Suprapubic skin (tissue), 4 donors: Measurements from ENCODE around the gene INPP5B. TPM values are rescaled to one million over a fixed set of nuclear protein-coding genes. Genes with fewer than 3 reads are reported as not detected.

Source experiments
- DNase-seq, 2 donors: peaks; one replicate each; pipeline ENCODE4 v3.0.0-alpha.2; 2019; ENCODE audit warnings: low spot score in 2 of 2
- H3K27ac ChIP-seq: fragments of 200-600 bp; sonication (generic); one replicate; pipeline ENCODE4 v1.5.1; 2019
- H3K27me3 ChIP-seq: fragments of 200-600 bp; sonication (generic); one replicate; pipeline ENCODE4 v1.5.1; 2019
- H3K36me3 ChIP-seq: fragments of 200-600 bp; sonication (generic); one replicate; pipeline ENCODE4 v1.5.1; 2019
- H3K4me1 ChIP-seq: fragments of 200-600 bp; sonication (generic); one replicate; pipeline ENCODE4 v1.5.1; 2019
- H3K4me3 ChIP-seq: fragments of 200-600 bp; sonication (generic); one replicate; pipeline ENCODE4 v1.5.1; 2019; ENCODE audit warnings: mild to moderate bottlenecking
- H3K9me3 ChIP-seq: fragments of 200-600 bp; sonication (generic); one replicate; pipeline ENCODE4 v1.5.1; 2019
- EP300 ChIP-seq: sonication (generic); formaldehyde crosslinking; IDR thresholded peaks from one replicate; pipeline ENCODE4 v1.6.1; 2017; ENCODE audit warnings: antibody characterized with exemption
- POLR2A ChIP-seq, 2 donors: fragments of 450-650 bp; IDR thresholded peaks; one replicate each; pipeline ENCODE4 v1.6.1; 2017; ENCODE audit warnings: antibody characterized with exemption in 2 of 2, mild to moderate bottlenecking in 2 of 2, moderate library complexity in 2 of 2
- POLR2AphosphoS5 ChIP-seq, 3 donors: sonication (generic); formaldehyde crosslinking; IDR thresholded peaks; one replicate each; pipeline ENCODE4 v1.6.1; 2017; ENCODE audit warnings: antibody characterized with exemption in 3 of 3
- WGBS: methylation state at CpG from one replicate; pipeline ENCODE4 v1.1.5; 2018; 5-methylcytosine and 5-hydroxymethylcytosine counted together
- total RNA-seq, 4 donors: library from RNA; depleted of rRNA; stranded (reverse); fragments of >200 nt; gene quantifications; one replicate each; pipeline ENCODE4 v1.1.0, GENCODE V29; 2016
- TF ChIP-seq, protein P1 (sequence below), 2 donors: fragments of 200-600 bp in 1 of 2; fragments of 450-650 bp in 1 of 2; sonication (generic) in 1 of 2; IDR thresholded peaks; one replicate each; pipeline ENCODE4 v1.5.1; 2016 to 2019; ENCODE audit warnings: antibody characterized with exemption in 2 of 2, mild to moderate bottlenecking in 1 of 2, moderate library complexity in 1 of 2

INPP5B gene
- total RNA-seq, 4 donors from 2014 or later = 14.0 to 30.9 (median 17.9) TPM

GRCh38 chr1:37867784-37868183, 79.1 kb downstream of the INPP5B start:
- Histone ChIP-seq H3K27me3 (no peaks in the 10 kb centered on the region), H3K4me3 (no peak overlapping the region), H3K4me1 (peaks cover 4% of the 10 kb centered on the region), H3K27ac (no peak overlapping the region), H3K36me3 (peaks cover 52% of the 10 kb centered on the region), H3K9me3 (no peaks in the 10 kb centered on the region)
- no peak for DNase-seq
- no peak for TF ChIP-seq POLR2AphosphoS5 (IDR thresholded peaks at IDR 0.05)
- TF ChIP-seq POLR2A (IDR thresholded peaks at IDR 0.05) = no peak
- TF ChIP-seq, protein P1, sequence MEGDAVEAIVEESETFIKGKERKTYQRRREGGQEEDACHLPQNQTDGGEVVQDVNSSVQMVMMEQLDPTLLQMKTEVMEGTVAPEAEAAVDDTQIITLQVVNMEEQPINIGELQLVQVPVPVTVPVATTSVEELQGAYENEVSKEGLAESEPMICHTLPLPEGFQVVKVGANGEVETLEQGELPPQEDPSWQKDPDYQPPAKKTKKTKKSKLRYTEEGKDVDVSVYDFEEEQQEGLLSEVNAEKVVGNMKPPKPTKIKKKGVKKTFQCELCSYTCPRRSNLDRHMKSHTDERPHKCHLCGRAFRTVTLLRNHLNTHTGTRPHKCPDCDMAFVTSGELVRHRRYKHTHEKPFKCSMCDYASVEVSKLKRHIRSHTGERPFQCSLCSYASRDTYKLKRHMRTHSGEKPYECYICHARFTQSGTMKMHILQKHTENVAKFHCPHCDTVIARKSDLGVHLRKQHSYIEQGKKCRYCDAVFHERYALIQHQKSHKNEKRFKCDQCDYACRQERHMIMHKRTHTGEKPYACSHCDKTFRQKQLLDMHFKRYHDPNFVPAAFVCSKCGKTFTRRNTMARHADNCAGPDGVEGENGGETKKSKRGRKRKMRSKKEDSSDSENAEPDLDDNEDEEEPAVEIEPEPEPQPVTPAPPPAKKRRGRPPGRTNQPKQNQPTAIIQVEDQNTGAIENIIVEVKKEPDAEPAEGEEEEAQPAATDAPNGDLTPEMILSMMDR (IDR thresholded peaks at IDR 0.05) = no peak
- no peak for TF ChIP-seq EP300
- WGBS = 97% methylated on average over 6 of the region's 6 CpGs

GRCh38 chr1:37866491-37866890, 80.4 kb downstream of the INPP5B start:
- Histone ChIP-seq H3K27me3 (no peaks in the 10 kb centered on the region), H3K9me3 (no peaks in the 10 kb centered on the region), H3K27ac (peak overlapping the region; percentile 70), H3K4me1 (peaks cover 4% of the 10 kb centered on the region), H3K36me3 (peaks cover 52% of the 10 kb centered on the region), H3K4me3 (no peak overlapping the region)
- DNase-seq = no peak
- TF ChIP-seq, protein P1 (IDR thresholded peaks at IDR 0.05) = no peak
- 83% methylated on average over 1 of the region's 1 CpG for WGBS

GRCh38 chr1:37865348-37866120, 81.3 kb downstream of the INPP5B start:
- Histone ChIP-seq H3K27ac (peak overlapping the region; percentile 70), H3K36me3 (peaks cover 48% of the 10 kb centered on the region), H3K9me3 (no peaks in the 10 kb centered on the region), H3K4me1 (peaks cover 5% of the 10 kb centered on the region), H3K27me3 (no peaks in the 10 kb centered on the region), H3K4me3 (no peak overlapping the region)
- DNase-seq = no peak
- TF ChIP-seq POLR2A (IDR thresholded peaks at IDR 0.05) (no peak), EP300 (no peak), POLR2AphosphoS5 (IDR thresholded peaks at IDR 0.05) (no peak)
- TF ChIP-seq, protein P1 (IDR thresholded peaks at IDR 0.05) = no peak
- 57% methylated on average over 6 of the region's 6 CpGs for WGBS

- Histone ChIP-seq H3K4me3 (no peak overlapping the region), H3K27me3 (no peaks in the 10 kb centered on the region), H3K9me3 (no peaks in the 10 kb centered on the region), H3K36me3 (peaks cover 26% of the 10 kb centered on the region), H3K27ac (peak overlapping the region; percentile 46), H3K4me1 (peaks cover 22% of the 10 kb centered on the region)
- TF ChIP-seq EP300 (no peak), POLR2A (IDR thresholded peaks at IDR 0.05) (no peak), POLR2AphosphoS5 (IDR thresholded peaks at IDR 0.05) (no peak)
- TF ChIP-seq, protein P1 (IDR thresholded peaks at IDR 0.05) = no peak
- 85% methylated on average over 3 of the region's 3 CpGs for WGBS
- DNase-seq = no peak
Measured at GRCh38 chr1:37862330-37862729, 84.5 kb downstream of the INPP5B start.

GRCh38 chr1:37861151-37861550, 85.7 kb downstream of the INPP5B start:
- no peaks in the 10 kb centered on the region for H3K9me3 ChIP-seq
- peaks cover 26% of the 10 kb centered on the region for H3K4me1 ChIP-seq
- no peak overlapping the region for H3K4me3 ChIP-seq
- 70% methylated on average over 4 of the region's 4 CpGs for WGBS
- no peak overlapping the region for H3K27ac ChIP-seq
- peaks cover 31% of the 10 kb centered on the region for H3K36me3 ChIP-seq
- H3K27me3 ChIP-seq = no peaks in the 10 kb centered on the region
- TF ChIP-seq EP300 (no peak), POLR2A (IDR thresholded peaks at IDR 0.05) (no peak), POLR2AphosphoS5 (IDR thresholded peaks at IDR 0.05) (no peak)
- TF ChIP-seq, protein P1 (IDR thresholded peaks at IDR 0.05) = no peak
- no peak for DNase-seq
